ENCODE data around the gene GPATCH8. TPM values are rescaled to one million over a fixed set of nuclear protein-coding genes. Genes with fewer than 3 reads are reported as not detected.
A peak's percentile ranks its signal among the peaks of the same experiment; 100 is the strongest.
"Not testable (repeated sequence)": the region's sequence is repeated elsewhere in the genome, so short reads cannot be mapped to it uniquely, and the experiment has no call there.

Gene GPATCH8
- total and polyA plus RNA-seq, 10 of the 15 experiments (the other 5 are each of a cell fraction or from before 2014, with no cell fraction given) = 11.7 to 45.1 (median 21.3) TPM

- not testable (repeated sequence) for DNase-seq (ENCODE audit: low read depth, low spot score); ATAC-seq
- CTCF ChIA-PET = interaction anchor here (0.8 to 1.1 kb wide), 2 partner anchors 12 to 144 kb away, joined by 3 to 5 read pairs; partner anchors contain the start of gene FAM171A2
Observed at GRCh38 chr17:44506939-44507604, 3.9 kb upstream of the GPATCH8 start.

DNA sequence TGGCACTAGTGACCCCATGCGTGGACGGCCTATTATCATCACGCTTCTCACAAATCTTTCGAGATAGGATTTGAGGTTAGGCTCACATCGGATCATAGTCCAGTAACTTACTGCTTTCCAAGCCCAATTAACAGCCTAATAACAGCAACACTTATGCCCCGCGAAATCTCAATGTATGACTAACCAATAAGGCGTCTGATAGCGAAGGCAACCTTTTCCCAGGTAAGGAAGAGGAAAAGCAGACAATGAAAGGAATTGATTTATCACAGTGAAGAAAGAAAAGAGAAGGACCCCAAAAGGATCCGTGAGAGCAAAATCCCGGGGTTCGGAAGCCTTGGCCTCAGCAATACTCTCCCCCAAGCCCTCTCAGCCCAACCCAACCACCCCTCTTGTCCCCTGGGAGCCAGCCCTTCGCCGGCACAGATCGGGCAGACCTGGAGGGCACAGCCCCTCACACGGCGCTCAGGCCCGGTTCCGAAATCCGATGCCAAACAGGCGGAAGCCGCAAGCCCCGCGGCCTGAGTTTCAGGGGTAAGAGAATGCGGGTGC lies 534 bp downstream of the GPATCH8 start:
- DNase-seq (ENCODE audit: low read depth, low spot score) = no peak
- intact Hi-C loops (cut with micrococcal nuclease; ENCODE audit: unreplicated experiment) = loop anchor here (10.0 kb wide), 1 partner anchor 288 kb away; the partner anchor contains the start of gene UBTF
- no peak for FAIRE-seq
- RAD21 ChIA-PET (ENCODE audit: unreplicated experiment) = interaction anchor here (0.7 kb wide), 1 partner anchor 12 kb away, joined by 4 read pairs; no protein-coding TSS in a partner anchor
- POLR2A ChIA-PET = interaction anchor here (0.5 to 1.0 kb wide), 5 partner anchors 148 to 660 kb away, joined by 3 to 6 read pairs (median 4); no protein-coding TSS in a partner anchor
- H3K27me3 ChIP-seq (replicated peaks in 1 of 2; ENCODE audit: control insufficient read depth in 2 of 2, insufficient read depth in 2 of 2, low read length in 1 of 2) = no peaks in the 10 kb centered on the region
- peak overlapping the region; percentile 90 for H3K9ac ChIP-seq (ENCODE audit: control insufficient read depth, insufficient read depth, low read length)
- peaks cover 63% of the 10 kb centered on the region for H3K79me2 ChIP-seq (ENCODE audit: control insufficient read depth, insufficient read depth, low read length)
- H3K4me2 ChIP-seq (ENCODE audit: control insufficient read depth, insufficient read depth) = peak overlapping the region; percentile 66
- WGBS (ENCODE audit: insufficient coverage, insufficient replicate concordance, low lambda C conversion rate, missing lambda C conversion rate) = 2% methylated on average over 25 of the region's 25 CpGs
- in situ Hi-C loops (cut with MboI) = loop anchor here (25.0 kb wide), 1 partner anchor 290 kb away; the partner anchor contains the start of gene UBTF
- H4K20me1 ChIP-seq (ENCODE audit: control insufficient read depth, insufficient read depth) = no peaks in the 10 kb centered on the region
- peaks cover 5% of the 10 kb centered on the region for H3K4me1 ChIP-seq (ENCODE audit: control insufficient read depth, insufficient read depth, low read length)
- H3K27ac ChIP-seq (ENCODE audit: control insufficient read depth, insufficient read depth) = peak overlapping the region; percentile 91
- SMC1A ChIA-PET (ENCODE audit: uncharacterized antibody, unreplicated experiment) = interaction anchor here (1.0 to 1.4 kb wide), 3 partner anchors 12 to 286 kb away, joined by 3 to 5 read pairs (median 4); no protein-coding TSS in a partner anchor
- H3K9me3 ChIP-seq (replicated peaks; ENCODE audit: control insufficient read depth, insufficient read depth, low read length) = no peaks in the 10 kb centered on the region
- peak overlapping the region; percentile 70 for H2AFZ ChIP-seq (ENCODE audit: control insufficient read depth, low read depth, low read length)
- peak; percentile 59 for ATAC-seq
- no TSS peak for BruUV-seq (replicated peaks)
- TF ChIP-seq MEF2B (IDR thresholded peaks at IDR 0.05; ENCODE audit: partially characterized antibody, poor library complexity, severe bottlenecking) (peak; percentile 90), BHLHE40 (IDR thresholded peaks at IDR 0.05; ENCODE audit: borderline replicate concordance in 1 of 2, low read depth in 2 of 2, low read length in 1 of 2) (no peak), MTA3 (IDR thresholded peaks at IDR 0.05; ENCODE audit: borderline replicate concordance, low read length) (0 out of 2 replicates have a peak, but pooled peaks have one; percentile 33), IKZF2 (IDR thresholded peaks at IDR 0.05) (peak in 1 of 2 experiments; percentile 44; a peak in 2 of 4 replicates), RUNX3 (IDR thresholded peaks at IDR 0.05; ENCODE audit: low read length) (0 out of 2 replicates have a peak, but pooled peaks have one; percentile 4), USF1 (IDR thresholded peaks at IDR 0.05; ENCODE audit: borderline replicate concordance, extremely low read length, insufficient read depth, low read depth, low read length) (no peak), POLR2AphosphoS2 (IDR thresholded peaks at IDR 0.05; ENCODE audit: low read depth, low read length) (peak; percentile 20; the same call in 1 of the 2 replicates)
- H3K4me3 ChIP-seq = peak overlapping the region; percentile 99
- CTCF ChIA-PET = interaction anchor here (1.0 to 2.1 kb wide), 3 partner anchors 20 to 60 kb away, joined by 3 to 11 read pairs (median 3); no protein-coding TSS in a partner anchor
- no peaks in the 10 kb centered on the region for H3K36me3 ChIP-seq (ENCODE audit: control insufficient read depth in 2 of 2, insufficient read depth in 2 of 2, low read length in 1 of 2)

More at GRCh38 chr17:44506939-44507604, 3.9 kb upstream of the GPATCH8 start:
- H3K4me1 ChIP-seq (ENCODE audit: control insufficient read depth, insufficient read depth, low read length); FAIRE-seq; H3K4me2 ChIP-seq (ENCODE audit: control insufficient read depth, insufficient read depth); SMC1A ChIA-PET (ENCODE audit: uncharacterized antibody, unreplicated experiment); H3K9ac ChIP-seq (ENCODE audit: control insufficient read depth, insufficient read depth, low read length); H2AFZ ChIP-seq (ENCODE audit: control insufficient read depth, low read depth, low read length); H3K27ac ChIP-seq (ENCODE audit: control insufficient read depth, insufficient read depth); RAD21 ChIA-PET (ENCODE audit: unreplicated experiment); H3K27me3 ChIP-seq (replicated peaks in 1 of 2; ENCODE audit: control insufficient read depth in 2 of 2, insufficient read depth in 2 of 2, low read length in 1 of 2); H3K36me3 ChIP-seq (ENCODE audit: control insufficient read depth in 2 of 2, insufficient read depth in 2 of 2, low read length in 1 of 2); POLR2A ChIA-PET; BruUV-seq (replicated peaks); H3K9me3 ChIP-seq (replicated peaks; ENCODE audit: control insufficient read depth, insufficient read depth, low read length); H3K4me3 ChIP-seq; H4K20me1 ChIP-seq (ENCODE audit: control insufficient read depth, insufficient read depth): not testable (repeated sequence)
- intact Hi-C loops (cut with micrococcal nuclease; ENCODE audit: unreplicated experiment) (loop anchor here (10.0 kb wide), 1 partner anchor 292 kb away; the partner anchor contains the start of gene UBTF), in situ Hi-C loops (cut with MboI) (loop anchor here (25.0 kb wide), 1 partner anchor 295 kb away; the partner anchor contains the start of gene UBTF)
- H3K79me2 ChIP-seq (ENCODE audit: control insufficient read depth, insufficient read depth, low read length) = peaks cover 21% of the 10 kb centered on the region
- WGBS (ENCODE audit: insufficient coverage, insufficient replicate concordance, low lambda C conversion rate, missing lambda C conversion rate) = 64% methylated on average over 10 of the region's 10 CpGs

Data from GM12878 (cell line).